SU-DHL-6 (cell line): ENCODE data around the gene MMP20.
A peak's percentile ranks its signal among the peaks of the same experiment; 100 is the strongest.

ENCODE experiments used
- H2AFZ ChIP-seq: fragments of 200-600 bp; sonication (generic); 2 replicates; pipeline ENCODE4 v1.6.1; 2014; ENCODE audit warnings: low read depth, mild to moderate bottlenecking, moderate library complexity, mixed read lengths, antibody characterized with exemption, low read length; ENCODE audit not compliant: severe bottlenecking
- H3F3A ChIP-seq: fragments of 200-600 bp; shearing (Covaris generic); 2 replicates; pipeline ENCODE4 v1.6.0; 2016; ENCODE audit warnings: antibody characterized with exemption, mild to moderate bottlenecking; ENCODE audit not compliant: insufficient read depth
- H3K27ac ChIP-seq: fragments of 200-600 bp; sonication (generic); 2 replicates; pipeline ENCODE4 v1.5.1; 2016; ENCODE audit warnings: low read depth, mild to moderate bottlenecking, low read length, moderate library complexity, mixed read lengths
- H3K27me3 ChIP-seq: fragments of 200-600 bp; sonication (generic), shearing (Covaris generic); 2 replicates; pipeline ENCODE4 v1.6.0; 2014; ENCODE audit warnings: mild to moderate bottlenecking, low read length
- H3K36me3 ChIP-seq: fragments of 200-600 bp; sonication (generic); 2 replicates; pipeline ENCODE4 v1.6.1; 2014; ENCODE audit warnings: mild to moderate bottlenecking, low read length, mixed read lengths
- H3K4me2 ChIP-seq: fragments of 300-600, 200-600 bp; shearing (Covaris generic), sonication (generic); 2 replicates; pipeline ENCODE4 v1.6.0; 2014; ENCODE audit warnings: low read length, low read depth, mild to moderate bottlenecking; ENCODE audit not compliant: poor library complexity, severe bottlenecking
- H3K4me3 ChIP-seq: fragments of 200-600 bp; sonication (generic); 2 replicates; pipeline ENCODE4 v1.5.1; 2014; ENCODE audit warnings: antibody characterized with exemption, low read length, mild to moderate bottlenecking, mixed read lengths; ENCODE audit not compliant: insufficient read depth, poor library complexity, severe bottlenecking
- H3K79me2 ChIP-seq: fragments of 200-600 bp; sonication (generic); 2 replicates; pipeline ENCODE4 v1.6.1; 2014; ENCODE audit warnings: mild to moderate bottlenecking, low read length, moderate library complexity; ENCODE audit not compliant: insufficient read depth
- H3K9ac ChIP-seq: fragments of 200-600 bp; sonication (generic); 2 replicates; pipeline ENCODE4 v1.7.0; 2014; ENCODE audit warnings: mild to moderate bottlenecking, low read length
- H3K9me2 ChIP-seq: fragments of 200-600 bp; sonication (generic); replicated peaks from 2 replicates; pipeline ENCODE4 v1.6.1; 2014; ENCODE audit warnings: low read length; ENCODE audit not compliant: insufficient read depth
- H3K9me3 ChIP-seq: fragments of 200-600 bp; sonication (generic); 2 replicates; pipeline ENCODE4 v1.6.1; 2014; ENCODE audit warnings: low read length, mixed read lengths; ENCODE audit not compliant: insufficient read depth
- H4K20me1 ChIP-seq: fragments of 200-600 bp; sonication (generic); 2 replicates; pipeline ENCODE4 v1.6.1; 2014; ENCODE audit warnings: low read depth, mild to moderate bottlenecking, antibody characterized with exemption, low read length, moderate library complexity, mixed read lengths
- CTCF ChIP-seq: fragments of 200-600 bp; sonication (generic); IDR thresholded peaks from one replicate; pipeline ENCODE4 v1.5.1; 2017; ENCODE audit warnings: antibody characterized with exemption, mild to moderate bottlenecking, low read length, moderate library complexity; ENCODE audit not compliant: insufficient read depth, poor library complexity, severe bottlenecking
- EZH2phosphoT487 ChIP-seq: fragments of 200-600 bp; sonication (generic), shearing (Covaris generic); conservative IDR thresholded peaks from 2 replicates; pipeline ENCODE4 v1.6.1; 2018; ENCODE audit warnings: mild to moderate bottlenecking, antibody characterized with exemption, low read length, moderate library complexity, mixed read lengths

The MMP20 gene

GRCh38 chr11:102559839-102560238 is 65.3 kb downstream of the MMP20 start:
- TF ChIP-seq CTCF (no peak), EZH2phosphoT487 (no peak)
- H2AFZ ChIP-seq: no peak overlapping the region
- peak overlapping the region; percentile 56 for H3K9ac ChIP-seq

DNA sequence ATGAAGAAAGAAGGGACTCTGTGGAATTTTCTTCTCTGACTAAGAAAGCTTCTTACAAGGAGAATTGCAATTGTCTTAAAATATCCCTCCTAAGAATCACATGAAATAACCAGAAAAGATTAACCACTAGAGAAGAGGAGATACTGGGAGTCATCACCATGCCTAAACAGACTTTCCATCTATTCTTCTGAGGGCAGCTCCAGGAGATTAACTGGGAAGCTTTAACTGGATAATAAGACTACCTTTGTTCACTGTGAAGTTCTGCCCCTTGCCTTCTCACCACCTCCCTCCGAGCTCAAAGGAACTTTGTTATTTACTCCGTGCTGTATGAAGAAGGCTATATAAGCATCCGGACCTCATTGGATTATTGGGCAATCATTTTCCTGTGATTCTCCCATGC is 70.0 kb downstream of the MMP20 start:
- peaks cover 8% of the 10 kb centered on the region for H3F3A ChIP-seq

More at GRCh38 chr11:102559839-102560238, 65.3 kb downstream of the MMP20 start:
- H3F3A ChIP-seq: peaks cover 35% of the 10 kb centered on the region
- peaks cover 6% of the 10 kb centered on the region for H3K36me3 ChIP-seq
- no peaks in the 10 kb centered on the region for H4K20me1 ChIP-seq
- H3K4me3 ChIP-seq: peak overlapping the region; percentile 19
- H3K9me3 ChIP-seq: peaks cover 10% of the 10 kb centered on the region; the same call in 1 of the 2 replicates
- H3K9me2 ChIP-seq: no peaks in the 10 kb centered on the region
- peak overlapping the region; percentile 100 for H3K27ac ChIP-seq
- no peaks in the 10 kb centered on the region for H3K79me2 ChIP-seq
- H3K4me2 ChIP-seq: peak overlapping the region; percentile 99
- H3K27me3 ChIP-seq: no peaks in the 10 kb centered on the region

DNA sequence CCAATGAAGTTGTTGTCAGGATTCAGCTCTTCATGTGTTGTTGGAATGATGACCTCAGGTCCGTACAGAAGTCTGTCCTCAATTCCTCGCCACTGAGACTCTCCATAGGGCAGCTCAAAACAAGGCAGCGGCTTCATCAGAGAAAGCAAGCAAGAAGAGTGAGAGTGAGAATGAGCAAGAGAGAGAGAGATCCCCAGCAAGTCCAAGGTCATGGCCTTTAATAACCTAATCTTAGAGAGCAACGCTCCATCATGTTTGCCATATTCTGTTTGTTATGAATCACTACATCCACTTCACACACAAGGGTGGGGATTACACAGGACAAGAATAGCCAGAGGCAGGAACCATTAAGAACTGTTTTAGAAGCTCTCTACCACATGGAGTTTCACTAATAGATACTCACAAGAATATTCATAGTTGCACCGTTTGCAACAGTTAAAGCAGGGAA is 71.3 kb downstream of the MMP20 start:
- Histone ChIP-seq H3K27me3 (no peaks in the 10 kb centered on the region), H3K4me2 (no peak overlapping the region), H3K9me2 (no peaks in the 10 kb centered on the region), H4K20me1 (no peaks in the 10 kb centered on the region), H3K79me2 (no peaks in the 10 kb centered on the region), H3K9me3 (peaks cover 10% of the 10 kb centered on the region; the same call in 1 of the 2 replicates), H3K9ac (no peak overlapping the region), H3K27ac (no peak overlapping the region), H3K4me3 (no peak overlapping the region), H2AFZ (no peak overlapping the region), H3F3A (no peaks in the 10 kb centered on the region), H3K36me3 (peaks cover 6% of the 10 kb centered on the region)
- TF ChIP-seq EZH2phosphoT487 (no peak), CTCF (no peak)

More for the DNA sequence above, 70.0 kb downstream of the MMP20 start:
- H3K4me3 ChIP-seq: no peak overlapping the region
- H3K9ac ChIP-seq: no peak overlapping the region
- no peaks in the 10 kb centered on the region for H3K9me2 ChIP-seq
- H3K36me3 ChIP-seq: peaks cover 6% of the 10 kb centered on the region
- H2AFZ ChIP-seq: no peak overlapping the region
- H3K79me2 ChIP-seq: no peaks in the 10 kb centered on the region
- H4K20me1 ChIP-seq: no peaks in the 10 kb centered on the region
- no peak overlapping the region for H3K27ac ChIP-seq
- TF ChIP-seq CTCF (no peak), EZH2phosphoT487 (no peak)
- peaks cover 10% of the 10 kb centered on the region; the same call in 1 of the 2 replicates for H3K9me3 ChIP-seq
- H3K4me2 ChIP-seq: no peak overlapping the region
- H3K27me3 ChIP-seq: no peaks in the 10 kb centered on the region
